ENCODE results near the gene TMIGD3.

DNA sequence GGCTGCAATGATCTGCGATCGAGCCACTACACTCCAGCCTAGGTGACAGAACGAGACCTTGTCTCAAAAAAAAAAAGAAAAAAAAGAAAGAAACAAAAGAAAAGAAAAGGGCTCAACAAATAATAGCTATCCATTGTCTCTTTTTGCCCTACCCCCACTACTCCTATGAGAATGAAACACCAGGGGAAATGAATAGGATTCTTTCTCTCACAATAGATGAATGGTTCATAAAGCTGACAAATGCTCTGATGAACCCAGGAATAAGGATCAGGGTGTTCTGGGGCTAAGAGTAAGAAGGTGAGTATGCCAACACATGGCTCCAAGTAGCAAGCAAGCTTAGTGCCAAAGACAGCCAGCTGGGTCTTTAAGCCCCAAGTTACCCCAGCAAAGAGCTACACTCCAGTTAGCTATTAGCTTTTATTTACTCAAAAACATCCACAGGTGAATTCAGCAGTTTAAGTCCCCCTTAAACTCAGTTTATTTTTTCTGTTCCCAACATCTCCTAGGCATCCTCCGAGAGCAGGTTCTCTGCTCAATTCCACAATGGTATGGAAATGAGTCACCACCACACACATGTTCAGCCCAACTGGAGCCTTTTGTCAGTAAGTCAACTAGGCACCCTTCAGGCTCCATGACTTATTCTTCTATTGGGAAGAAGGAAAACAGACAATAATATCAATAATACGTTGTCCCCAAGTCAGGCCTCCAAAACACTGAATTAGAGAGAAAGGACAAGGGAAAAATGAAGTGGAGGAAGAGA lies 4.2 kb downstream of the TMIGD3 start:
- no peak for TF ChIP-seq POLR2A (IDR thresholded peaks at IDR 0.05)
- TF ChIP-seq, protein P1, sequence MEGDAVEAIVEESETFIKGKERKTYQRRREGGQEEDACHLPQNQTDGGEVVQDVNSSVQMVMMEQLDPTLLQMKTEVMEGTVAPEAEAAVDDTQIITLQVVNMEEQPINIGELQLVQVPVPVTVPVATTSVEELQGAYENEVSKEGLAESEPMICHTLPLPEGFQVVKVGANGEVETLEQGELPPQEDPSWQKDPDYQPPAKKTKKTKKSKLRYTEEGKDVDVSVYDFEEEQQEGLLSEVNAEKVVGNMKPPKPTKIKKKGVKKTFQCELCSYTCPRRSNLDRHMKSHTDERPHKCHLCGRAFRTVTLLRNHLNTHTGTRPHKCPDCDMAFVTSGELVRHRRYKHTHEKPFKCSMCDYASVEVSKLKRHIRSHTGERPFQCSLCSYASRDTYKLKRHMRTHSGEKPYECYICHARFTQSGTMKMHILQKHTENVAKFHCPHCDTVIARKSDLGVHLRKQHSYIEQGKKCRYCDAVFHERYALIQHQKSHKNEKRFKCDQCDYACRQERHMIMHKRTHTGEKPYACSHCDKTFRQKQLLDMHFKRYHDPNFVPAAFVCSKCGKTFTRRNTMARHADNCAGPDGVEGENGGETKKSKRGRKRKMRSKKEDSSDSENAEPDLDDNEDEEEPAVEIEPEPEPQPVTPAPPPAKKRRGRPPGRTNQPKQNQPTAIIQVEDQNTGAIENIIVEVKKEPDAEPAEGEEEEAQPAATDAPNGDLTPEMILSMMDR (IDR thresholded peaks at IDR 0.05) = no peak
